T-helper 9 cell (primary cell): ENCODE data around the gene MAMDC2.

Experiments
- DNase-seq: peaks from one replicate; pipeline ENCODE4 v3.0.0-alpha.2; 2020
- total RNA-seq, 2 donors: gene quantifications; one replicate each; lab custom pipeline; 2026; lab: John Stamatoyannopoulos, UW

MAMDC2 gene, protein sequence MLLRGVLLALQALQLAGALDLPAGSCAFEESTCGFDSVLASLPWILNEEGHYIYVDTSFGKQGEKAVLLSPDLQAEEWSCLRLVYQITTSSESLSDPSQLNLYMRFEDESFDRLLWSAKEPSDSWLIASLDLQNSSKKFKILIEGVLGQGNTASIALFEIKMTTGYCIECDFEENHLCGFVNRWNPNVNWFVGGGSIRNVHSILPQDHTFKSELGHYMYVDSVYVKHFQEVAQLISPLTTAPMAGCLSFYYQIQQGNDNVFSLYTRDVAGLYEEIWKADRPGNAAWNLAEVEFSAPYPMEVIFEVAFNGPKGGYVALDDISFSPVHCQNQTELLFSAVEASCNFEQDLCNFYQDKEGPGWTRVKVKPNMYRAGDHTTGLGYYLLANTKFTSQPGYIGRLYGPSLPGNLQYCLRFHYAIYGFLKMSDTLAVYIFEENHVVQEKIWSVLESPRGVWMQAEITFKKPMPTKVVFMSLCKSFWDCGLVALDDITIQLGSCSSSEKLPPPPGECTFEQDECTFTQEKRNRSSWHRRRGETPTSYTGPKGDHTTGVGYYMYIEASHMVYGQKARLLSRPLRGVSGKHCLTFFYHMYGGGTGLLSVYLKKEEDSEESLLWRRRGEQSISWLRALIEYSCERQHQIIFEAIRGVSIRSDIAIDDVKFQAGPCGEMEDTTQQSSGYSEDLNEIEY
- 0 reads per million in 2 donors for total RNA-seq

DNA sequence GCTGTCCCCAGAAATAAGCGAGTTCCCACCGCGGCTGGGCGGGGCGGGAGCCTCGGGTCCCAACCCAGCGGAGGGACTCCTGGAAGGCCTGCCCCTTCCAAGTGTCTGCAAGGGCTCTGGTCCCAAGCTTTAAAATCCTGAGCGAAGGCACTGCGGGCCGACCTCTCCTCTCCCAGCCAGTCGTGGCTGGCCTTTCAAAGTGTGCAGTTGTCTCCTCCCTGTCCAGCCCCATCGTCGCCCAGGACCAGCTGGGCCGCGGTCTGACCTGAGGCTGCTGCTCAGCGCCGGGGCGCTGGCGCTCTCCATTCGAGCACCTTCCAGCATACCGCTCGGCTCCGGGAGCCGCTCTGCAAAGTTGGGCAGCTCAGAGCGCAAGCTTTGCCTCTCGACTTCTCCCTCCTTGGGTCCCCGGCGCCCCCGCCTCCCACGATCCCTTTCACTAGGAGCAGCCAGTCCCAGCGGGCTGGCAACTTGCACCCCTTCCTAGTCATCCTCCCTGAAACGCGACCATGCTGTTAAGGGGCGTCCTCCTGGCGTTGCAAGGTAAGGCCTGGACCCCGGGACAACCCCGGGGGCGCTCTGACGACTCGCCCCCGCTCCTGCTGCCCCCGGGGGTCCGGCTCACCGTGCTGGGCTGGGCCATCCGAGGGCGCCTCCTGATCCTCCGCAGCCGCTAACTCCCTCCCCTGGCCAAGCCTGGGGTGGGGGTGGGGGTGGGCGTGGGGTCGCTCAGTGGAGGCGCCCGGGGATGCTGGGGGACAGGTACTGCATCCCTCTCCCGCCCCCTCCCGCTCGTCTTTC lies at the start of gene MAMDC2:
Gene MAMDC2 (plus strand): TSS at position 160 of the 801 bp plus-strand sequence. CDS start 350 bp downstream, at position 510.
- DNase-seq, result no peak

DNA sequence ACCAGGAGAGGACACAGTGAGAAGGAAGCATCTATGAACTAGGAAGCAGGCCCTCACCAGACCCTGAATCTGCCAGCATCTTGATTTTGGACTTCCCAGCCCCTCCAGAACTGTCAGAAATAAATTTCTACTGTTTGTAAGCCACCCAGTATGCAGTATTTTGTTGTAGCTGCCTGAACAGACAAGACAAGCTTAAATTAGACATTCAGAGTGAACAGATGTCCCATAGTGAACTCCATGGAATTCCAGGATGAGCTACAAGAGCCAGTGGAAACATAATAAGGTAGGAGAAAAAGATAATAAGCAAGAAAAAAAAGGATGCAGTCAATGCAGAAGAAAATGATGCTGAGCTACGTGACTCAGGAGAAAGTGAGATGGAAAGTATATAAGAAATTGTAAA lies 47.8 kb upstream of the MAMDC2 start:
- DNase-seq, result no peak

DNA sequence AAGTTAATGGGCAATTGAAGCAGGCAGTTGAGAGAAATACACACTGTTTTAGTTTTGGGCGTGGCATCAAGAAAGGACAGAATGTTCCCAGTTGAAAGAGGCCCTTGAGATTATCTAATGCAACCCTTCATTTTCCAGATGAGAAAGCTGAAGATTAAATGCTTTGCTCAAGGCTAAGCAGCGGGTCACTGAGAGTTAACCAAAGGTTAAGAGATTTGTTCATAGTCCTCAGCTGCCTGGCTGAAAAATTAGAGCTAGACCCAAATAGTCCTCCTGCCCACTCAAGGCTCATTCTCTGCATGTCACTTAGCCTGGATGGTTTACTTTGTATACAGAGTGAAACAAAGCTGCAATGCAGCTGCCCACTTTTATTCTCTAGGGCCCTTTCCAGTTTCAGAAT lies 46.7 kb upstream of the MAMDC2 start:
- DNase-seq, result no peak

DNA sequence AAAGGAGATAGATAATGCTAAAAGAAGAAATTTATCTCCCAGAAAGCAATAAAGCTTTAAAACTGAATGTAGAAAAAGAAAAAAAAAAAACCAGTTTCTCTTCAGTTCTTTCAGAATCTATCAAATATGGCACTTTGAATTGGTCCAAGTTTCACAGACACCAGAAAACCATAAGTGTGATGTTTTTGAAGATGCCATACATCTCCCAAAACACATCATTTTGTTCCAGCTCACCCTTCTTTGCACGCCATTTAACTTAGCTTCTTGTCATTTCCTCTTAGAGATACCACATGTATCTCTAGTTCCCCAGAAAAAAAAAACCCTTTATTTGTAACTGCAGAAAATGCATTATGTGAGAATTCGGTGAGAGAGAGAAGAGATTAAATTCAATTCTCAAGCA lies 46.1 kb upstream of the MAMDC2 start:
- no peak for DNase-seq

DNA sequence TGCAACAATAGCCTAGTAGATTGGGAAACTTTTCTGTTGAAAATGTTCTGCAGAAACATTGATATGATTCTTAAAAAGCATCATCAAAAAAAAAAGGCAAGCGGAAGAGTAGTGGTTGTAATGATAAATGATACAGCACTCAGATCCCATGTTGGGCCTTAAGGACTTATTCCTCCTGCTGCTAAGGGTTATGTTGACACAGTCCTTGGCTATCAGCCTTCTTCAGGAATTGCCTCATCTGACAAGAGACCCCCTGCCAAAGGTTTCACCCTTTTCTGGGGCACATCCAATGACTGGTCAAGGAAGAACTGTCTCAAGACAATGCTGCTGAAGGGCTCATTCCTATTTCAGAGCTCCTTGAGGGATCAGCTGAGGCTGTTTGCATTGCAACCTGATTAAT lies 44.3 kb upstream of the MAMDC2 start:
- no peak for DNase-seq

DNA sequence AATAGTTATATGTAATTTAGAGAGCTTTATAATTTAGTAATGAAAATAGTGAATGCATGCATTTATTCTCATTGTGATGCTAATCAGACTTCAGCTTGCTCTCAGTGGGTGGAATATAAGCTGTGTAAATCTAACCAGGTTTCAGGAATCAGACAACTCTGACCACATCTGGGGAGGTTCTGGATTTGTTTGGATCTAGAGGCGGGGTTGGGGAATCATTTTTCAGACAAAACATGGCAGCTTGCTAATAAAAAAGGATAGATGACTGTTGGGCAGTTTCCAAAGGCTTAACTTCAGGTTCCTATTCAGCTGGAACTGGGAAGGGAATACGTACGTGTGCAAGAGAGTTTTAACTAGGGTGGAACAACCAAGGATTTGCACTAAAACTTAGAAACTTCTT lies 43.2 kb upstream of the MAMDC2 start:
- DNase-seq, result no peak

DNA sequence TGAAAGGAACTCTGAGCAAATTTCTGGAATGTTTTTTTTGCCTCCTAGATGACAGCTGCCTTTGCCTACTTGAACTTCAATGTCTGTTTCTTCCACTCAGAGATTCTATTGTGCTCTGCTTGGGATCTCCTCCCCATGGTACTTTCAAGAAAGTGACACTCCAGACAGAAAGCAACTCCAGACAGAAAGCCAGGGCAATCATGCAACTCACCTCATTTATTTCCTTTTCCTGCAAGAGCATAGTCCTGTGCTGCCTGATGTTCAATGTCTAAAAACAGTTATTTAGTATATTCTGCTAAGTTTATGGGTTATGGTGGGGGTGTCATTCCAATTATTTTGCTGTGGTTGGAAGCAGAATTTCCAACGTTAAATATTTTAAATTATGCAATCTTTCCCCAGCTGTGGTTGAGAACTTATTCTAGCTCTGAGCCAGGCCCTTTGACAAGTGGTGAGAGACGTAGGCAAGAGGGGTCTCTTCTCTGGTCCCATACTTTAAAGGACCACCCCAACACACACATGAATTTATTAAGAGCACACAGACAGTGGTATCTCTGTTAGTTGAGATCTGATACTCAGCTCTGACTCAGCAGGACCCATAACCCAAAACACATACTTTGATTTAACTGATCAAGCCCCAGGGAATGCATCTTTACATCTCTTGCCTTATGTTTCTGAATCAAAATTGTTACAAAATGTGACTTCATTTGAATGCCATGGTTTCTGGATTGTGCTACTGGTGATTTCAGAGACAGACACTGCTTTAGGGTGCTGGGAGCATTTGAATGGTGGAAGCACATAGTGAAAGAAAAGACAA lies 39.5 kb upstream of the MAMDC2 start:
- no peak for DNase-seq

DNA sequence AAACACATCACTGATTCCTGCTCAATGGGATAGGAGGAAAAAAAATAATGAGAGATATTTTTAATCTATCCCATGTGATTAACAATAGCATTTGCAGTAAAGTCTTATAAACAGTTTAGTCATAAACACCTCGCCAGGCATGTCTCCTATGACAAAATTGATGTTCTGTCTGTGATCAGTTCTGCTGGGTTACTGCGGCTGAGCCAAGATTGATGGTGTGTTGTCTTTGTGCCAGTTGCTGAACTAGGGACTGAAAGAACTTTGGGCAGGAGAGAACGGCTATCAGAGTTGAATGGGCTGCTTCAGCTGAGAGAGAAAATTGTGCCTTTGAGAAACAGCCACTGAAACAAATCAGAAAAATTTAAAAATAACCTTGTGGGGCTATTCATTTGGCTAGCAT lies 37.3 kb upstream of the MAMDC2 start:
- no peak for DNase-seq

DNA sequence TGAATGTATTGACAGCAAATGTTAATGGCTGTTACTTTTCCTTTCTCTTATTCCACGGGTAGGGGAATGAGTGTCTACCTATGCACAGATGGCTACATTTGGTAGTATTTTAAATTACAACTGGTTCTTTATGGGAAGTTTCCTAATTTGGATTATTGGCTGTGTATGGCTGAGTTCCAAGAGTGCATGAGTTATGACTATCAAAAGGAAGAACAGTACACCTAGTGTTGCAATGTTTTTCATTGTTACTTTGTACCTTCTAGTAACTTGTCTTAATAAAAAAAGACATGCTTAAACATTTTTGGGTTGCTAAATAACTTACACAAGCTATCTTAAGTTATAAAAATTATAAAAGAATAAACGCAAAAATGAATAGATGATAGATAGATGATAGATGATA lies 35.8 kb upstream of the MAMDC2 start:
- DNase-seq, result no peak

DNA sequence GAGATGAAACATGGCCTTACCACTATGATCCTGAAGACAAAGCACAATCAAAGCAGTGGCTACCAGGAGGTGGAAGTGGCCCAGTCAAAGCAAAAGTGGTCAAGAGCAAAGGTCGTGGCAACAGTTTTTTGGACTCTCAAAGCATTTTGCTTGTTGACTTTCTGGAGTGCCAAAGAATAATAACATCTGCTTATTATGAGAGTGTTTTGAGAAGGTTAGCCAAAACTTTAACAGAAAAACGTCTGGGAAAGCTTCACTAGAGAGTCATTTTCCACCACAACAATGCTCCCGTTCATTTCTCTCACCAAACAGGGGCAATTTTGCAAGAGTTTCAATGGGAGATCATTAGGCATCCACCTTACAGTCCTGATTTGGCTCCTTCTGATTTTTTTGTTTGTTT lies 33.6 kb upstream of the MAMDC2 start:
- no peak for DNase-seq

DNA sequence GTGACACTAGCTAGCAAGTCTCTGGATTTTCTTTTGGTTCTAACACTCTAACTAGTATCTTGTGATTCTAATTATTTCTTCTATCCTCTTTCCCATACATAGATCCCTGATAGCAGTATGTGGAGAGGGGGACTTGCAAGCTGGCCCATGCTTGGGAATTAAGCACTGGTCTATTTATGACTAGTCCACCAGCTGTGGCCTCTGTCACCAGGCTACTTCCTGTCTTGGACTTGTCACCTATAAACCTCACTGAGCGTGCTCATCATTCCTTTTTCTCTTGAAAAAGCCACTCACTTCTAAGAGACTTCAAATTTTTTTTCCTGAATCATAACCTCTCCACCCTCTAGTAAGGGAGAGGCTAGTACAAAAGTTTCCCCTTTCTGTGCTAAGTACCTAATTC lies 32.3 kb upstream of the MAMDC2 start:
- no peak for DNase-seq

DNA sequence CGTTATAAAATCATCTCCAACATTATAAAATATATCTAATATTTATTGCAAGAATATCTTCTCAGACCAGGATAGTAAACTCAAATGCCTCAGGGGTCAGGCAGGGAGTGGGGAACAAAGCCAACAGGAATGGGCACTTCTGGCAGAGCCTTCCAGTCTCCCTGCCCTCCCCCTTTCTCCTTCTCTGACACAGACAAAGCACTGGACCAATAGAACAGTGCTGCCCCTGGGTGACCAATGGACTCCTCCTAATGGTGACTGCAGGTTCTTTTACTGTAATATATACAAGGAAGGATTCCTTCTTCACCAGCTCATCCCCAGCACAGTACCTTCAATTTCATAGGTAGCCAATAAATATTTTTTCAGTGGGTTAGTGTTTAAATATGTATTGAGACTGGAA lies 31.1 kb upstream of the MAMDC2 start:
- no peak for DNase-seq

DNA sequence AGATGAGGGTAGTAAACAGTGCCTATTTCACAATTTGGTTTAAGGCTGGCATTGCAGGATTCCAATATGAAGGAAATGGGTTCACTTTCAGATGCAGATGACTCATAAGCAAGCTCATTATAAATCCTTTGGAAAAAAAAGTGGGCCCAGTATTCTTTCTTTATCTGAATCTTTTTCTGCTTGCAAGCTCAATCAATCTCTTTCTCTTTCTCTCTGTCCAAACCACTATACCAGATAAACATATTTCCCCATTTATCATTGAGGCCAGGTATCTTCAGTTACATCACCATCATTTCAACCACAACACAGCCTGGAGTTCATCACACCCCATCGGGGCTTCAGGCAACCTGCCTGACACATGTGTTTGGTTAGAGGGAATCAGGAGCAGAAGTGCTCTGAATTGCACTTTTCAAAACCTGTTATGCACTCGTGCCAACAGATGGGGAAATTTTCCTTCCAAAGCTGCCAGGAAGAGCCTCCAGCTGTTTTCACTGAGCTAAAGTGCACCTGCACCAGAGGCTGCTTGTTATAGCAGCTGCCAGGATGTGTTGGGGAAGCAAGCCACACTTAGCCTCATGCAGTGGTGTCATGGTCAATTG lies 30.0 kb upstream of the MAMDC2 start:
- no peak for DNase-seq

DNA sequence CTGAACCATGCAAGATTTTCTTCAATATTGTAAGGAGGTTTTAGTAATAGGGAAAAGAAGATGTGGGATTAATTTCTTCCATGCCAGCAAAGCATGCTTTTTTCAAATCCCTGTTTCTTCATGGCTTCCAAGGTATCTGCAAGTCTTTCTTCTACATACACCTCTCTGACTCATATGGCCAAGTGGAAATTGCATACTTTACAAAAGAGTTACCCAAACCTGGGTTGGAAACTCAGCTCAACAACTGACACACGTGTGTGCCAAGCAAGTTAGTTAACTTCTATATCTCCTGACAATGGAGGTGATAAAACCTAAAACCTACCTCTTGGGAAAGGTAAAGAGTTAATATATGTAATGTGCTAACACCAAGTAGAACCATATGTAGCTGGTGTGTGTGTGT lies 28.5 kb upstream of the MAMDC2 start:
- no peak for DNase-seq

DNA sequence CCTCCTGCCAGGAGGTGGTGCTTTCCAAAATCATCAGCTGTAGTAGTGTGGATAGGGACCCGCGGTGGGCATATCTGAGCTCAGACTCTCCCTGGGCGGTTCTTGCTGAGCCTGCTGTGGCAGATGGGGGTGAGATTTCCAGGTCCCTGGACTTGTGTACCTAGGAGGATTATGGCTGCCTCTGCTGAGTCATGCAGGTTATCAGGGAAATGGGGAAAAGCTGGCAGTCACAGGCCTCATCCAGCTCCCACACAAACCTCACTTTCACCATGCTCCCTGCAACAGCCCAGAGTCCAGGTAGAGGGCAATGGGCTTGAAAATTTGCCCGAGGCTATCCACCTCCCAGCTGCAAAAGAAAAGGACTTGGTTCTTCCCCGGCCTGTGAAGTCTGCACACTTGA lies 23.4 kb upstream of the MAMDC2 start:
- no peak for DNase-seq

DNA sequence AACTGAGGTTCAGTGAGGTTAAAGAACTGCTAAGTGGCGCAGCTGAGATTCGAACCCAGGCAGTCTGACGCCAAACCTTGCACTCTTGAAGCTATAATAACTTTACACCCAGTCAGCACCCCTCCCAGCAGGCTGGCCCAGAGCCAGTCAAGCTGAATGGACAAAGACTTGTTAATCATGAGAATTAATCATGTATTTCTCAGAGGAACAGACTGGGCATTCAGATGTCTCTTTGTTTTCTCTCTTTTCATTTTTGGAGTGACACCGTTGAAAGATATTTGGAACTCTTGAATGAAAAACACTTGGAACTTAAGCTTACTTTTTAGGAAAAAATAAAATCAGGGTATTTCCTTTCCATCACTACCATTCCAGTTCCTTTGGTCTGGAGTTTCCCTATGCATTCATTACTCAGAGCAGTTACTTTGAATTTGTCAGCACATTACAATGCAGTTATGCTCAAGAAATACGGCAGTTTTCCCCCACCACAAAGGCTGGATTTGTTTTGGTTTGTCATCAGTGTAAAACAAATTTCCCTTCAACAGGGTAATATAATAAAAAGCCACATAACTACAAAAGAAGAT lies 22.6 kb upstream of the MAMDC2 start:
- no peak for DNase-seq

DNA sequence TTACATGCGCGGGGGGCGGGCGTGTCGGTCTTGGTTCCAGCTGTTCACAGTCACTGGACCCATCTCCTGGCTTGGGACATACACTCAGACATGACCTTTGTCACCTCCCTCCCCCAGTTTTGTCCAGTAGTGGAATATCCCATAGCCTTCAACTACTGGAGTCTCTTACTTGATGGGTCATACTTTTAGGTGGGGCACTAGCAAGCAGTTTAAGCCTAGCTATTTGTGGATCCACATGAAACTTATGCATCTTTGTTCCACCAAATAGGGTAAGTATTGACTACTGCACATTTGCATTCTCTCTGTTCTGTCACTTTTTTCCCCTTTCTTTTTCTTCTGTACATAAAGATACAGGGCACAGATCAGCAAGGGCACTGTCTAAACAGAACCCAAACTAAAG lies 15.4 kb upstream of the MAMDC2 start:
- DNase-seq, result no peak

DNA sequence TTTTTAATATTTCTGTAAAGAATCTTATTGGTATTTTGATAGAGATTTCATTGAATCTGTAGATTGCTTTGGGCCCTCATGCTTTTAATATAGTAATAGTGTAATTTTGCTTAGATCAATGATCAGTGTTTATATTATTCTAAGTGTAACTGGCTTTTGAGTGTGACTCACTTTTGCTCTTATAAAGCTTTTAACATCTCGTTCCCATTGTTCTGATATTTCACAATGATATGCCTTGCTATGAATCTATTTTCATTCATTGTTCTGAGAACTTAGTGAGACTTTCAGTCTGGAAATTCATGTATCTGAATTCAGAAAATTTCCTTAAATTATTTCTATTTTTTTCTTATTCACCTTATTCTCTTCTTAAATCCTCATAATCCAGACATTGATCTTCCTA lies 13.5 kb upstream of the MAMDC2 start:
- DNase-seq, result no peak

DNA sequence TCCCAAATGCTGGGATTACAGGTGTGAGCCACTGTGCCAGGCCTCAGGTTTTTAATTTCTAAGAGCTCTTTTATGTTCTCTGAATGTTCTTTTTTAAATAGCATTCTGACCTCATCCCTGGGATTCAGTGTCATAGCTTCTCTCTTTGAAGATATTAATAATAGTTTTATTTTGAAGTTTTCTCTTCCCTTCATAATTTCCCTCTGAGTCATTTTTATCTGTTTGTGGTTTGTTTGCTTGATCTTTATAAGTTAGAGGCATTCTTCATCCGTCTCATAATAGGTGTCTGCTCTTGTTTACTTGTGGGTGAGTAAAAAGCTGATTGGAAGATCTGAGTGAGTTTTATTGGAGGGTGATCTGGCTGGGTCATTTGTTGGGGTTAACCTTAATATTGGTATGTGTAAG lies 12.5 kb upstream of the MAMDC2 start:
- DNase-seq, result no peak

DNA sequence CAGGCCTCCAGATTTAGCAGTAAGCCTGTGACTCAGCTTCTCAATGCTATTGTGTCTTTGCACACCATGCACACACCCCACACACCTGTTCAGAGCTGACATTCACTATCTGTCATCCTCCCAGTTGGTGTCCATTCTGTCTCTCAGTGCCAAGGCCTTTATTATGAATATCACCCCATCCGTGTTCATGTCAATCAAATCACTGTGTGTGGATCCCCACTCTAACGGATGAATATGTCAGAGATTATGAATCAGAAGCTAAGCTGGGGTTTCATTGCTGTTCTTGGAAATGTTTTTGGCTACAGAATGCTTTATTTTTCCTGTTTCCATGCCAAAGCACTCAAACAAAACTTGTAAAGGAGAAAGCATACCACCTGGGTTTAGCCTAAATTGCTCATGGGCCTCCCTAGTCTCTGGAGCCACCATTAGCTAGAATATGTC lies 9.4 kb upstream of the MAMDC2 start:
- no peak for DNase-seq

DNA sequence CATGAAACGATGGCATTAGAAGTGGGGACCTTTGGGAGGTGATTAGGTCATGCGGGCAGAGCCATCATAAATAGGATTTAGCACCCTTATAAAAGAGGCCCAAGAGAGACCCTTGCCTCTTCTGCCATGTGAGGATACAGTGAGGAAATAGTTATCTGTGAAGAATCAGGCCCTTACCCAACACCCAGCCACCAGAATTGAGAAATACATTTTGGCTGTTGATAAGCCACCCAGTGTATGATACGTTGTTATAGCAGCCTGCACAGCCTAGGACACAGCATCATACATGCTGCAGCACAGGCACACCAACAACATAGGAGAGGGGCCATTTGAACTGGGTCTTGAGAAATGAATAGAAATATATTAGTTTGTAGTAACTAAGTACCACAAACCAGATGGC lies 8.0 kb upstream of the MAMDC2 start:
- DNase-seq, result no peak

DNA sequence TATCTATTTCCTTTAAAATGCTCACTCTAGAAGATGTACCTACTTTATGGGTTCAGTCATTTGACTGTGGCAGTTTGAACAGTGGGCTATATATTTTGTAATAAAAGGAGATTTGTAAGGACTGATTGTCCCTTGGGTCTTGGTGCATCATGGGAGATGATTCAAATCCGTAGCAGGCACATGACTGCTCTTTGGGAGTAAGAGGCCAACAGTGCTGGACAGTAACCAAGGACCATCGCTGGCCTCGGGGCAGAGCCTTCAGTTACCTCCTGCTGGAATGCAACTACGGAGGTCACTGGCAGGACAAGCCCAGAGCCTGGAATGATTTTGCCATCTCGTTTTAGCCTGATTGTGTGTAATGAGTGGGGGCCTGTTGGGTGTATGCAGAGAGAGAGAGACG lies 7.0 kb upstream of the MAMDC2 start:
- DNase-seq, result no peak
